Fibroblast of lung (primary cell): ENCODE measurements around the gene DENND5B.

ENCODE experiments used
- CTCF ChIP-seq, 2 donors: IDR thresholded peaks in 1 of 2; conservative IDR thresholded peaks in 1 of 2; 1 replicate in 1 of 2; 2 replicates in 1 of 2; pipeline ENCODE4 v1.5.1; 2011 to 2012; ENCODE audit warnings: low read length in 2 of 2, control low read depth in 1 of 2, inconsistent platforms in 1 of 2, low read depth in 1 of 2, mild to moderate bottlenecking in 1 of 2
- EZH2 ChIP-seq: IDR thresholded peaks from 2 replicates; pipeline ENCODE4 v1.5.1; 2012; ENCODE audit warnings: low read length, control low read depth, mild to moderate bottlenecking; ENCODE audit errors: missing control alignments

- TF ChIP-seq CTCF (conservative IDR thresholded peaks at IDR 0.05 in 1 of 2, IDR thresholded peaks at IDR 0.05 in 1 of 2; ENCODE audit: low read depth in 1 of 2, low read length in 2 of 2) (no peak), EZH2 (no peak)
Observed at GRCh38 chr12:31633464-31633863, 42.5 kb upstream of the DENND5B start.
